ENCODE results near the gene PLD2. TPM values are rescaled to one million over a fixed set of nuclear protein-coding genes. Genes with fewer than 3 reads are reported as not detected.
"Not testable (repeated sequence)": the region's sequence is repeated elsewhere in the genome, so short reads cannot be mapped to it uniquely, and the experiment has no call there.

The PLD2 gene
- total RNA-seq, 3 donors from 2014 or later, result 17.1 to 40.6 (median 30.3) TPM

- intact Hi-C loops (cut with DNase I; ENCODE audit: low total_unique reads), result no loop called here
- DNase-seq (ENCODE audit: low spot score in 2 of 2), result no peak
- Histone ChIP-seq H3K4me3 (no peak overlapping the region), H3K27ac (peak overlapping the region in 1 of 2 donors; percentile 32), H3K36me3 (no peaks in the 10 kb centered on the region), H3K27me3 (no peaks in the 10 kb centered on the region), H3K9me3 (no peaks in the 10 kb centered on the region), H3K4me1 (peaks cover 1 to 4% of the 10 kb centered on the region in 2 donors)
- TF ChIP-seq POLR2AphosphoS5 (IDR thresholded peaks at IDR 0.05) (no peak), POLR2A (IDR thresholded peaks at IDR 0.05) (no peak), CTCF (IDR thresholded peaks at IDR 0.05) (no peak)
Measured at GRCh38 chr17:4852567-4853207, 45.7 kb downstream of the PLD2 start.

GRCh38 chr17:4853208-4853671 is 46.3 kb downstream of the PLD2 start:
- Histone ChIP-seq H3K9me3 (no peaks in the 10 kb centered on the region), H3K36me3 (no peaks in the 10 kb centered on the region), H3K27ac (peak overlapping the region; percentile 78 to 79), H3K27me3 (no peaks in the 10 kb centered on the region), H3K4me1 (peaks cover 3 to 9% of the 10 kb centered on the region in 2 donors), H3K4me3 (no peak overlapping the region)
- no peak for TF ChIP-seq CTCF (IDR thresholded peaks at IDR 0.05)
- no peak for TF ChIP-seq POLR2A (IDR thresholded peaks at IDR 0.05)
- no peak for TF ChIP-seq POLR2AphosphoS5 (IDR thresholded peaks at IDR 0.05)
- intact Hi-C loops (cut with DNase I; ENCODE audit: low total_unique reads), result no loop called here
- no peak for DNase-seq (ENCODE audit: low spot score in 2 of 2)

GRCh38 chr17:4854111-4854681 is 47.2 kb downstream of the PLD2 start:
- intact Hi-C loops (cut with DNase I; ENCODE audit: low total_unique reads), result no loop called here
- no peak for TF ChIP-seq POLR2A (IDR thresholded peaks at IDR 0.05)
- peak in 2 of 3 donors; percentile 19 to 39 for TF ChIP-seq POLR2AphosphoS5 (IDR thresholded peaks at IDR 0.05)
- TF ChIP-seq CTCF (IDR thresholded peaks at IDR 0.05), result no peak
- H3K27ac ChIP-seq, result peak overlapping the region; percentile 78 to 79
- no peaks in the 10 kb centered on the region for H3K9me3 ChIP-seq
- H3K4me3 ChIP-seq, result no peak overlapping the region
- peak in 1 of 2 donors; percentile 85 for DNase-seq (ENCODE audit: low spot score in 2 of 2)
- H3K36me3 ChIP-seq, result no peaks in the 10 kb centered on the region
- peaks cover 3 to 9% of the 10 kb centered on the region in 2 donors for H3K4me1 ChIP-seq
- H3K27me3 ChIP-seq, result no peaks in the 10 kb centered on the region

GRCh38 chr17:4856271-4856936 is 49.5 kb downstream of the PLD2 start:
- H3K9me3 ChIP-seq, result no peaks in the 10 kb centered on the region
- no peaks in the 10 kb centered on the region for H3K27me3 ChIP-seq
- intact Hi-C loops (cut with DNase I; ENCODE audit: low total_unique reads), result no loop called here
- no peaks in the 10 kb centered on the region for H3K36me3 ChIP-seq
- H3K27ac ChIP-seq, result peak overlapping the region; percentile 83 to 86
- peaks cover 3 to 17% of the 10 kb centered on the region in 2 donors for H3K4me1 ChIP-seq
- DNase-seq (ENCODE audit: low spot score in 2 of 2), result no peak
- TF ChIP-seq POLR2A (IDR thresholded peaks at IDR 0.05), result no peak
- no peak for TF ChIP-seq CTCF (IDR thresholded peaks at IDR 0.05)
- no peak for TF ChIP-seq POLR2AphosphoS5 (IDR thresholded peaks at IDR 0.05)
- no peak overlapping the region for H3K4me3 ChIP-seq

GRCh38 chr17:4856937-4857314 is 50.0 kb downstream of the PLD2 start:
- DNase-seq (ENCODE audit: low spot score in 2 of 2), result no peak
- TF ChIP-seq CTCF (IDR thresholded peaks at IDR 0.05), result no peak
- no peak for TF ChIP-seq POLR2AphosphoS5 (IDR thresholded peaks at IDR 0.05)
- no peak for TF ChIP-seq POLR2A (IDR thresholded peaks at IDR 0.05)
- no peaks in the 10 kb centered on the region for H3K27me3 ChIP-seq
- H3K36me3 ChIP-seq, result no peaks in the 10 kb centered on the region
- peaks cover 3 to 17% of the 10 kb centered on the region in 2 donors for H3K4me1 ChIP-seq
- H3K4me3 ChIP-seq, result no peak overlapping the region
- intact Hi-C loops (cut with DNase I; ENCODE audit: low total_unique reads), result no loop called here
- no peaks in the 10 kb centered on the region for H3K9me3 ChIP-seq
- peak overlapping the region; percentile 83 to 86 for H3K27ac ChIP-seq

- H3K27me3 ChIP-seq; H3K36me3 ChIP-seq; H3K9me3 ChIP-seq; H3K4me3 ChIP-seq; intact Hi-C loops (cut with DNase I; ENCODE audit: low total_unique reads); DNase-seq (ENCODE audit: low spot score in 2 of 2): not testable (repeated sequence)
- H3K27ac ChIP-seq, result peak overlapping the region; percentile 83 to 86
- peaks cover 3 to 17% of the 10 kb centered on the region in 2 donors for H3K4me1 ChIP-seq
Measured at GRCh38 chr17:4857347-4857746, 50.4 kb downstream of the PLD2 start.
